ENCODE results near the gene MYT1. TPM values are rescaled to one million over a fixed set of nuclear protein-coding genes. Genes with fewer than 3 reads are reported as not detected.

Gene MYT1
- total and polyA plus RNA-seq, 2 experiments from 2014 or later = 0.39 to 0.50 TPM

DNA sequence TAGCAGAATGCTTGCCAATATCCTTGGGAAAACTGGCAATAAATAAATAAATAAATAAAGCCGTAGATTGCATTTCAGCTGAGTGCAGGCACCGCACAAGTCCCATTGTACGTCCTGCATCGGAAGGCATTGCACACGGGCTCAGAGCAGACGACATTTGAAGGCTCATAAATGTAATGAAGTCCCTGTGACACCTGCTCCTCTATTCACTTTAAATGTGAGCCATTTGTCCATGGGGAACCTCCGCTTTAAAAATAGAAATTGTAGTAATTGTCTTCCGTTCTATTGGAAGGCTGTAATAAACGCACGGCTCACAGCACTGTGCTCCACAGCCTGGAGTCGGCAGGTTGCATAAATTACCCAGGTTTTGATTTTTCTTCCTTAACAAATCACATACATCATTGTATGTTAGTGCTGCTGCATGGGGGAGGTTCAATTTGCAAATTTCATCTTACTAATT lies 32.6 kb downstream of the MYT1 start:
- H3K36me3 ChIP-seq = no peaks in the 10 kb centered on the region
- H3K27me3 ChIP-seq = no peaks in the 10 kb centered on the region
- H3K9me3 ChIP-seq (ENCODE audit: low read depth) = no peaks in the 10 kb centered on the region
- DNase-seq (ENCODE audit: low read depth in 1 of 2, low spot score in 1 of 2) = no peak
- H3K4me3 ChIP-seq = no peak overlapping the region
- TF ChIP-seq, protein P1, sequence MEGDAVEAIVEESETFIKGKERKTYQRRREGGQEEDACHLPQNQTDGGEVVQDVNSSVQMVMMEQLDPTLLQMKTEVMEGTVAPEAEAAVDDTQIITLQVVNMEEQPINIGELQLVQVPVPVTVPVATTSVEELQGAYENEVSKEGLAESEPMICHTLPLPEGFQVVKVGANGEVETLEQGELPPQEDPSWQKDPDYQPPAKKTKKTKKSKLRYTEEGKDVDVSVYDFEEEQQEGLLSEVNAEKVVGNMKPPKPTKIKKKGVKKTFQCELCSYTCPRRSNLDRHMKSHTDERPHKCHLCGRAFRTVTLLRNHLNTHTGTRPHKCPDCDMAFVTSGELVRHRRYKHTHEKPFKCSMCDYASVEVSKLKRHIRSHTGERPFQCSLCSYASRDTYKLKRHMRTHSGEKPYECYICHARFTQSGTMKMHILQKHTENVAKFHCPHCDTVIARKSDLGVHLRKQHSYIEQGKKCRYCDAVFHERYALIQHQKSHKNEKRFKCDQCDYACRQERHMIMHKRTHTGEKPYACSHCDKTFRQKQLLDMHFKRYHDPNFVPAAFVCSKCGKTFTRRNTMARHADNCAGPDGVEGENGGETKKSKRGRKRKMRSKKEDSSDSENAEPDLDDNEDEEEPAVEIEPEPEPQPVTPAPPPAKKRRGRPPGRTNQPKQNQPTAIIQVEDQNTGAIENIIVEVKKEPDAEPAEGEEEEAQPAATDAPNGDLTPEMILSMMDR (IDR thresholded peaks at IDR 0.05; ENCODE audit: low read depth, low read length) = no peak
- no peaks in the 10 kb centered on the region for H3K4me1 ChIP-seq (ENCODE audit: low read depth)
- no peak overlapping the region for H3K27ac ChIP-seq

DNA sequence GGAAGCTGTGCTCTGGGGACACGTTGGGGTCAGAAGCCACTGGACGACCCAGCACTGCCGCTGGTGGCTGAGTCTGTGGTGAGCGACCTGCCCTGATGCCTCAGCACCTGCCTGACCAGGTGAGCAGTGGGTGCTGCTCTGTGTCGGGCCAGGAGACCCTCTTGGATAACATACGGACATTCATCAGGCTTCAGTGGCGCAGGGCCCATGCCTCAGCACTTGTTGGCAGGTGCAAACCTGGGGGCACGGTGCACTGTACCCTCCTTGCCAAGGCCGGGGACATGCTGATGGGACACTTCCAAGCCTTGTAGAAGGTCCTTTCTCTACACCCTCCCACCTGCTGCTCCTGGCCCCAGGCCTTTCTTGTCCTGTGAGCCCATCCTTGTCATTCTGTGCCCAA lies 34.1 kb downstream of the MYT1 start:
- Histone ChIP-seq H3K4me1 (ENCODE audit: low read depth) (no peaks in the 10 kb centered on the region), H3K36me3 (no peaks in the 10 kb centered on the region), H3K4me3 (no peak overlapping the region), H3K27ac (no peak overlapping the region), H3K9me3 (ENCODE audit: low read depth) (no peaks in the 10 kb centered on the region), H3K27me3 (no peaks in the 10 kb centered on the region)
- DNase-seq (ENCODE audit: low read depth in 1 of 2, low spot score in 1 of 2) = no peak
- TF ChIP-seq, protein P1 (IDR thresholded peaks at IDR 0.05; ENCODE audit: low read depth, low read length) = no peak

DNA sequence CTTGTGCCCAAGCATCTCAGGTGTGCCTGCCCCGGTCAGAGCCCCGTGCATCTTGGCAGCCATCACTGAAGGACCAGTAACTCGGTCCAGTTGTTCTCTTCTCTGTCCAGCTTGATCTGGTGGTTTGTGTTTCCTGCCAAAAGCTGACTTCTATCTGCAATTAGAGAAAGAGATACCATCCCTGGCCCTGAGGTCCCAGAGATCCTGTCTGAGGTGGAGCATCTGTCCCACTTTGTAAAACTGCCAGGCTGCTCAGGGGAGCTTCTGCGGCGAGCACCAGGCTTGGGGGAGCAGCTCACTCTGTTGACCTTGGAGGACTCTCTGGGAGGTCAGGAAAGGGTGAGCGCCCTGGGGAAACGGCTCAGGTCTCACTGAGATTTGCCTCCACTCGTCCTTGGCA lies 35.1 kb downstream of the MYT1 start:
- no peak overlapping the region for H3K4me3 ChIP-seq
- no peak overlapping the region for H3K27ac ChIP-seq
- no peaks in the 10 kb centered on the region for H3K27me3 ChIP-seq
- TF ChIP-seq, protein P1 (IDR thresholded peaks at IDR 0.05; ENCODE audit: low read depth, low read length) = no peak
- no peaks in the 10 kb centered on the region for H3K4me1 ChIP-seq (ENCODE audit: low read depth)
- no peaks in the 10 kb centered on the region for H3K36me3 ChIP-seq
- DNase-seq (ENCODE audit: low read depth in 1 of 2, low spot score in 1 of 2) = no peak
- H3K9me3 ChIP-seq (ENCODE audit: low read depth) = no peaks in the 10 kb centered on the region

DNA sequence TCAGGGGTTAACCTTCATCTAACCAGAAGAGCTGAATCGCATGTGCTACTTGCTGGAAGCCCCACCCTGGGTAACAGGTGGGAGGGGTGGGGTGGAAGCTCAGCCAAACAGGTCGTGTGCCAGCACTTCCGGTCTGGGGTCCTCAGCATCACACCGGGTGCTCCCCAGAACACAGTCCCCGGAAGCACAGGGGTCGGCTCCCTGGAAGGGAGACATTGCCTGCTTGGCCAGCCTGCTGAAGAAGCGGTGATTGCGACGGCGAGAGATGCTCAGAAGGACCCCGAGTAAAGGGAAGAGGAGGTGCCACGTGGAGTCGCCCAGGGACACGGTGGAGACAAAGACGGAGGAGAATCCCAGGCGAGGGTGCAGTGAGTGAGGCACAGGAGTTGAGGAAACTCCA lies 36.5 kb downstream of the MYT1 start:
- H3K4me3 ChIP-seq = no peak overlapping the region
- no peak for DNase-seq (ENCODE audit: low read depth in 1 of 2, low spot score in 1 of 2)
- no peaks in the 10 kb centered on the region for H3K4me1 ChIP-seq (ENCODE audit: low read depth)
- H3K27ac ChIP-seq = no peak overlapping the region
- TF ChIP-seq, protein P1 (IDR thresholded peaks at IDR 0.05; ENCODE audit: low read depth, low read length) = no peak
- H3K36me3 ChIP-seq = no peaks in the 10 kb centered on the region
- H3K27me3 ChIP-seq = no peaks in the 10 kb centered on the region
- no peaks in the 10 kb centered on the region for H3K9me3 ChIP-seq (ENCODE audit: low read depth)

DNA sequence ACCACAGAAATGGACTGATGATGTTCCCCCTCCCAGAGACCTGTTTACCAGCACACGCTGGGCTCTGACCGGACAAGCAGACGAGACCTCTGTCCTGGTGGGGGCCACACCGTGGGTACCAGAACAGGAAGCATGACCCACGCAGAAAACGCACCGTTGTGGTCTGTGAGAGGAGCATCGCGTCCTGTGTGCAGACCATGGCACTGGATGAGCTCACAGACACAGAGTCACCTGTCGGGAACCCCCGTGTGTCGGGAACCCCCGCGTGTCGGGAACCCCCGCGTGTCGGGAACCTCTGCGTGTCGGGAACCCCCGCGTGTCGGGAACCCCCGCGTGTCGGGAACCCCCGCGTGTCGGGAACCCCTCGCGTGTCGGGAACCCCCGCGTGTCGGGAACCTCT lies 37.4 kb downstream of the MYT1 start:
- TF ChIP-seq, protein P1 (IDR thresholded peaks at IDR 0.05; ENCODE audit: low read depth, low read length) = no peak
- Histone ChIP-seq H3K4me1 (ENCODE audit: low read depth) (no peaks in the 10 kb centered on the region), H3K9me3 (ENCODE audit: low read depth) (no peaks in the 10 kb centered on the region), H3K36me3 (no peaks in the 10 kb centered on the region), H3K27ac (no peak overlapping the region), H3K4me3 (no peak overlapping the region), H3K27me3 (no peaks in the 10 kb centered on the region)
- no peak for DNase-seq (ENCODE audit: low read depth in 1 of 2, low spot score in 1 of 2)
